Kidney (tissue), 14 donors: ENCODE data around the gene RANBP1. TPM values are rescaled to one million over a fixed set of nuclear protein-coding genes. Genes with fewer than 3 reads are reported as not detected.

ENCODE experiments used
- DNase-seq, 5 donors: peaks; one replicate each; pipeline ENCODE4 v3.0.0-alpha.2; 2013 to 2020
- FAIRE-seq: peaks from 2 replicates; lab custom pipeline; 2012; peaks lifted over from hg19 to GRCh38; lab: Jason Lieb, UNC
- H3K27ac ChIP-seq, 2 donors: one replicate each; pipeline ENCODE4 v1.7.0; 2013; ENCODE audit warnings: low read depth in 2 of 2, low read length in 2 of 2, inconsistent platforms in 1 of 2
- H3K27me3 ChIP-seq: one replicate; pipeline ENCODE4 v1.7.1; 2013; ENCODE audit warnings: low read length, inconsistent platforms; ENCODE audit not compliant: control insufficient read depth, insufficient read depth
- H3K36me3 ChIP-seq, 3 donors: one replicate each; pipeline versions ENCODE4 v1.7.0 to v1.7.1; 2013; ENCODE audit warnings: low read length in 3 of 3, control low read depth in 1 of 3, inconsistent platforms in 1 of 3; ENCODE audit not compliant: insufficient read depth in 3 of 3, control insufficient read depth in 2 of 3
- H3K4me1 ChIP-seq, 3 donors: one replicate each; pipeline versions ENCODE4 v1.7.0 to v1.7.1; 2013; ENCODE audit warnings: low read length in 3 of 3, inconsistent platforms in 1 of 3, low read depth in 1 of 3; ENCODE audit not compliant: control insufficient read depth in 2 of 3, insufficient read depth in 2 of 3
- H3K4me3 ChIP-seq, 3 donors: one replicate each; pipeline versions ENCODE4 v1.7.0 to v1.8.1; 2013; ENCODE audit warnings: low read length in 3 of 3, control low read depth in 1 of 3, inconsistent platforms in 1 of 3
- H3K9ac ChIP-seq, 3 donors: one replicate each; pipeline versions ENCODE4 v1.7.0 to v1.7.1; 2013; ENCODE audit warnings: low read length in 3 of 3, control low read depth in 1 of 3, inconsistent platforms in 1 of 3
- H3K9me3 ChIP-seq, 3 donors: one replicate each; pipeline versions ENCODE4 v1.7.0 to v1.7.1; 2013; ENCODE audit warnings: low read length in 3 of 3, control low read depth in 1 of 3, inconsistent platforms in 1 of 3; ENCODE audit not compliant: control insufficient read depth in 2 of 3, insufficient read depth in 1 of 3
- CTCF ChIP-seq: IDR thresholded peaks from 3 replicates; pipeline ENCODE4 v1.5.1; 2012; ENCODE audit warnings: mild to moderate bottlenecking, moderate library complexity, borderline replicate concordance; ENCODE audit not compliant: insufficient read depth; ENCODE audit errors: extremely low read depth
- intact Hi-C: fragments of 100-400 bp; cut with DNase I; formaldehyde crosslinking; loops from one replicate; pipeline ENCODE4 v1.11.1; 2022
- polyA plus RNA-seq: library from polyadenylated mRNA; stranded (reverse); fragments of 350-450 nt; fragmentation: Illumina TruSeq; extraction: RNeasy Lipid Tissue Mini Kit (QIAGEN cat#74804); gene quantifications from one replicate; pipeline ENCODE4 v1.2.3, GENCODE V29; 2014; ENCODE audit warnings: low read depth, low replicate concordance; ENCODE audit not compliant: insufficient read depth
- total RNA-seq: library from RNA; stranded (reverse); fragmentation: NEBNext Ultra II Directional; extraction: Animal tissue kit (Norgen Biotek cat#: 25700); gene quantifications from one replicate; pipeline ENCODE4 v1.2.1, GENCODE V29; 2021
- donor health status: control.
- donor health status: control.
- donor health status: control.
- donor health status: control.
- donor health status: control.
- donor health status: DM: yes; HTN: yes; CAD: no.
- donor health status: Normal renal cell carcinoma (clear cell type).

Gene RANBP1
- total and polyA plus RNA-seq, 2 donors from 2014 or later, result 67.2 to 80.5 TPM

- no peak overlapping the region for H3K27ac ChIP-seq
- peak in 1 of 5 donors; percentile 10 for DNase-seq
- TF ChIP-seq CTCF, result no peak
- no peak for FAIRE-seq
- no peak overlapping the region for H3K4me3 ChIP-seq
- no peak overlapping the region for H3K9ac ChIP-seq
- intact Hi-C loops, result no loop called here
- peaks cover 0 to 19% (median 18%) of the 10 kb centered on the region in 3 donors for H3K4me1 ChIP-seq
- H3K36me3 ChIP-seq, result peaks cover 17 to 52% (median 47%) of the 10 kb centered on the region in 3 donors
- no peaks in the 10 kb centered on the region for H3K9me3 ChIP-seq
- no peaks in the 10 kb centered on the region for H3K27me3 ChIP-seq
These were observed 29.1 kb upstream of the RANBP1 start for GRCh38 chr22:20086763-20087162.

- H3K4me1 ChIP-seq, result peaks cover 0 to 18% (median 17%) of the 10 kb centered on the region in 3 donors
- no peak overlapping the region for H3K4me3 ChIP-seq
- no peaks in the 10 kb centered on the region for H3K9me3 ChIP-seq
- intact Hi-C loops, result no loop called here
- DNase-seq (peak in 1 of 5 donors; percentile 52), FAIRE-seq (no peak)
- peaks cover 21 to 58% (median 54%) of the 10 kb centered on the region in 3 donors for H3K36me3 ChIP-seq
- H3K27ac ChIP-seq, result no peak overlapping the region
- TF ChIP-seq CTCF, result no peak
- no peak overlapping the region for H3K9ac ChIP-seq
- H3K27me3 ChIP-seq, result no peaks in the 10 kb centered on the region
These were observed 28.3 kb upstream of the RANBP1 start for GRCh38 chr22:20087319-20088262.

- peaks cover 21 to 62% (median 55%) of the 10 kb centered on the region in 3 donors for H3K36me3 ChIP-seq
- no peaks in the 10 kb centered on the region for H3K27me3 ChIP-seq
- no peaks in the 10 kb centered on the region for H3K9me3 ChIP-seq
- no peak overlapping the region for H3K9ac ChIP-seq
- peaks cover 0 to 16% (median 13%) of the 10 kb centered on the region in 3 donors for H3K4me1 ChIP-seq
- DNase-seq (no peak), FAIRE-seq (no peak)
- no peak overlapping the region for H3K4me3 ChIP-seq
- no peak for TF ChIP-seq CTCF
- intact Hi-C loops, result no loop called here
- H3K27ac ChIP-seq, result no peak overlapping the region
These were observed 27.6 kb upstream of the RANBP1 start for GRCh38 chr22:20088263-20088648.
